CD8-positive, alpha-beta memory T cell (primary cell): ENCODE results near the gene SMAD9. TPM values are rescaled to one million over a fixed set of nuclear protein-coding genes. Genes with fewer than 3 reads are reported as not detected.

Experiments
- CTCF ChIA-PET: fragments of 350-600 bp; sonication (Branson Sonifier 250); formaldehyde crosslinking; loops from one replicate; lab custom pipeline; 2021; ENCODE audit warnings: antibody characterized with exemption; lab: Charles Lee
- POLR2A ChIA-PET: fragments of 350-600 bp; sonication (Branson Sonifier 250); formaldehyde crosslinking; loops from one replicate; lab custom pipeline; 2021; ENCODE audit warnings: antibody characterized with exemption; lab: Charles Lee
- DNase-seq, 5 donors: peaks; one replicate each; pipeline versions ENCODE4 v3.0.0 to v3.0.0-alpha.2; 2020 to 2022; ENCODE audit warnings: mixed read lengths in 1 of 5
- H3K27ac ChIP-seq: one replicate; pipeline ENCODE4 v1.7.0; 2013; ENCODE audit warnings: low read depth, mild to moderate bottlenecking, low read length, moderate library complexity
- H3K27me3 ChIP-seq: 2 replicates; pipeline ENCODE4 v1.7.0; 2013; ENCODE audit warnings: low read length, mild to moderate bottlenecking; ENCODE audit not compliant: insufficient read depth, poor library complexity, severe bottlenecking
- H3K36me3 ChIP-seq: 2 replicates; pipeline ENCODE4 v1.7.0; 2013; ENCODE audit warnings: mild to moderate bottlenecking, low read length, moderate library complexity; ENCODE audit not compliant: insufficient read depth
- H3K4me1 ChIP-seq: 2 replicates; pipeline ENCODE4 v1.7.0; 2013; ENCODE audit warnings: mild to moderate bottlenecking, low read length, moderate library complexity; ENCODE audit not compliant: insufficient read depth
- H3K4me3 ChIP-seq: 2 replicates; pipeline ENCODE4 v1.7.0; 2013; ENCODE audit warnings: mild to moderate bottlenecking, low read length
- H3K9me3 ChIP-seq: 2 replicates; pipeline ENCODE4 v1.7.0; 2013; ENCODE audit warnings: mild to moderate bottlenecking, low read length
- H3K27ac Mint-ChIP-seq, 8 donors: one replicate each; pipeline ENCODE4 v1.8.0; 2020 to 2021; ENCODE audit warnings: mixed read lengths in 8 of 8, mild to moderate bottlenecking in 6 of 8, inconsistent platforms in 3 of 8, moderate library complexity in 3 of 8
- H3K27me3 Mint-ChIP-seq, 2 donors: one replicate each; pipeline ENCODE4 v1.8.0; 2020 to 2021; ENCODE audit warnings: mixed read lengths in 2 of 2, mild to moderate bottlenecking in 1 of 2, moderate library complexity in 1 of 2
- H3K36me3 Mint-ChIP-seq, 3 donors: one replicate each; pipeline ENCODE4 v1.8.0; 2020 to 2021; ENCODE audit warnings: mixed read lengths in 3 of 3, inconsistent platforms in 1 of 3, mild to moderate bottlenecking in 1 of 3
- H3K4me1 Mint-ChIP-seq, 3 donors: one replicate each; pipeline ENCODE4 v1.8.0; 2020 to 2021; ENCODE audit warnings: mixed read lengths in 3 of 3, inconsistent platforms in 1 of 3, mild to moderate bottlenecking in 1 of 3
- H3K4me3 Mint-ChIP-seq, 7 donors: one replicate each; pipeline ENCODE4 v1.8.0; 2020 to 2021; ENCODE audit warnings: mixed read lengths in 7 of 7, mild to moderate bottlenecking in 6 of 7, moderate library complexity in 4 of 7, inconsistent platforms in 2 of 7
- H3K9me3 Mint-ChIP-seq, 5 donors: one replicate each; pipeline ENCODE4 v1.8.0; 2020 to 2022; ENCODE audit warnings: mixed read lengths in 5 of 5, mild to moderate bottlenecking in 3 of 5, moderate library complexity in 2 of 5, inconsistent platforms in 1 of 5
- polyA plus RNA-seq: library from polyadenylated mRNA; unstranded; fragments of 300-500 nt; fragmentation: Illumina TruSeq; gene quantifications from one replicate; pipeline ENCODE4 v1.2.3, GENCODE V29; 2021
- total RNA-seq, 2 experiments: library from RNA; stranded (reverse); gene quantifications; one replicate each; pipeline ENCODE4 v1.2.3, GENCODE V29; 2021

SMAD9 gene
- total and polyA plus RNA-seq, 3 experiments from 2014 or later: not detected

DNA sequence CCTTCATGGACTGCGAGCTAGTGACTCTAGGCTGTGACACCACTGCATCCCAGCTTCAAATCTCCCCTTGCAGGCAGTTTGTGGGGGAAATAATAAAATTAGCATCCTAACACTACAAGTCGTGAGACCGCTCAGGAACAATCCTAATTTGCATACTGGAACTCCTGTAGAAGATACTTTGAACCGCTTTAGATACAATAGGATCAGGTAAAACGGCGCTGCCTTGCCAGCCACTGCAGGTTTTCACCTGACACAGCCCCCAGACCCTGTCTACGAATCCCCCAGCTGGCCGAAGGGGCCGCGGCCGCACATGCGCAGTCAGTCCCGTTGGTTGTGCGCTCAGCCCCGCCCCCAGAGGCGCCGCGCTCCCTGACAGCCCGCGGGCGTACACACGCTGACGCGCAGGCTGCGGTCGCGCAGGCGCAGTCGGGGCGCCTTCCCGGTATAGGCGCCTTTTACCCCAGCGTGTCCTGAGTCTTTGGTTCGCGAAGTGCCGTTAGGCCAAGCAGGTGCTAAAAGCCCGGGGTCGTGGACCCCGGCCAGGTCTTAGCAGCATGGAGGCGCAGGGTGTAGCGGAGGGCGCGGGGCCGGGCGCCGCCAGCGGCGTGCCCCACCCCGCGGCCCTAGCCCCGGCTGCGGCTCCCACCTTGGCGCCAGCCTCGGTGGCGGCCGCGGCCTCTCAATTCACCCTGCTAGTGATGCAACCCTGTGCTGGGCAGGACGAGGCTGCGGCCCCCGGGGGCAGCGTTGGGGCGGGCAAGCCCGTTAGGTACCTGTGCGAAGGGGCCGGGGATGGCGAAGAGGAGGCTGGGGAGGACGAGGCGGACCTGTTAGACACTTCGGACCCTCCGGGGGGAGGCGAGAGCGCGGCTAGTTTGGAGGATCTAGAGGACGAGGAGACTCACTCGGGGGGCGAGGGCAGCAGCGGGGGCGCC is 101.0 kb downstream of the SMAD9 start, which contains the start of gene RFXAP:
RFXAP (plus strand) TSS at position 419 of the 935 bp plus-strand sequence; CDS start at position 555, 136 bp downstream.
- Mint-ChIP-seq H3K36me3 (peaks cover 0 to 14% (median 0%) of the 10 kb centered on the region in 3 donors), H3K4me1 (peaks cover 47 to 57% (median 56%) of the 10 kb centered on the region in 3 donors)
- CTCF ChIA-PET: interaction anchor here (1.0 kb wide), 1 partner anchor 8 kb away, joined by 4 read pairs; no protein-coding TSS in a partner anchor

DNA sequence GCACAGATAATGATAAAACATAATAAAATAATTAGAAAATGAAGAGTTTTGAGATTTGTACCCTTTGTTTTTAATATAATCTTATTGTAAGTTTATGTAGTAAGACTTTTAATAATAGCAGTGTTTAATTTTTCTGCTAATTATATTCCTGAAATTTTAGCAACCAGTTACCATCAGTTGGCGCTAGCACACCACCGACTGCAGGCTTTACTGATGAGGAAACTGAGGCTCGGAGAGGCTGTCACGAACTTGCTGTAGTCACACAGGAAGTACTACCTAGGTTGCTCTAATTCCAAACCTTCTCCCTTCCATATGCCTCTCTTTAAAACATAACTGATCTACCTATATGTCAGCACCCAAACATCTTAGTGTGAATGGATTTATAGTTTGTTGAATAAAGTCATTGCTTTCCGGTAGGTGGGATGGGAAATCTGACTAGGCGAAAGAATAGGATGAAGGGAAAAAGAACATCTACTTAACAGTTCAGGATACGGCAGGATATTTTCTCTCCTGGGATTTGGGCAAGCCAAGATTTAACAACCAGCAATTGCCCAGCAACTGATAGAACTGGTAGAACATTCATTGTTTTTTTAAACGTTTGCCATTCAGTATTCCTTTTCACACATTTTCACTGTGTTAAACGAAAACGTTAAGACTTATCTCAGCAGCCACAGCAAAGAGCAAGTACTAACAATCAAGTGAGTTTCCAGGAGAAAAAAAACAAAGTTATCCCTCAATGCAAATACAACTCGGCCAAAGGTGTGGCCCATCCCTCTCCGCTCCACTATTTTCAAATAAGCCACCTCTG is 101.8 kb downstream of the SMAD9 start:
- peak overlapping the region; percentile 83 to 97 (median 94) for H3K27ac Mint-ChIP-seq
- H3K36me3 Mint-ChIP-seq: peaks cover 0 to 13% (median 0%) of the 10 kb centered on the region in 3 donors
- H3K4me1 Mint-ChIP-seq: peaks cover 39 to 48% (median 48%) of the 10 kb centered on the region in 3 donors
- DNase-seq: no peak
- no peaks in the 10 kb centered on the region for H3K9me3 Mint-ChIP-seq
- peaks cover 4 to 13% of the 10 kb centered on the region in 2 donors for H3K27me3 Mint-ChIP-seq
- H3K4me3 Mint-ChIP-seq: peak overlapping the region; percentile 81 to 98 (median 95)
- peak overlapping the region; percentile 97 for H3K4me3 ChIP-seq
- CTCF ChIA-PET: interaction anchor here (1.0 kb wide), 1 partner anchor 9 kb away, joined by 4 read pairs; no protein-coding TSS in a partner anchor
- POLR2A ChIA-PET: interaction anchor here (1.0 kb wide), 1 partner anchor 182 kb away, joined by 3 read pairs; the partner anchor contains the start of gene EXOSC8
- H3K27me3 ChIP-seq: peaks cover 3% of the 10 kb centered on the region
- no peaks in the 10 kb centered on the region for H3K36me3 ChIP-seq
- H3K9me3 ChIP-seq: no peaks in the 10 kb centered on the region
- H3K27ac ChIP-seq: peak overlapping the region; percentile 81
- H3K4me1 ChIP-seq: peaks cover 23% of the 10 kb centered on the region

More for the DNA sequence above, 101.0 kb downstream of the SMAD9 start, which contains the start of gene RFXAP:
- Mint-ChIP-seq H3K27ac (peak within 1 kb of the TSS; percentile 83 to 99 (median 94)), H3K27me3 (peaks cover 0 to 10% of the 10 kb centered on the region in 2 donors), H3K9me3 (no peaks in the 10 kb centered on the region), H3K4me3 (peak within 1 kb of the TSS; percentile 81 to 98 (median 95))
- peak; percentile 88 to 93 (median 90) for DNase-seq
- Histone ChIP-seq H3K4me3 (peak within 1 kb of the TSS; percentile 97), H3K27ac (peak within 1 kb of the TSS; percentile 81), H3K27me3 (no peaks in the 10 kb centered on the region), H3K9me3 (no peaks in the 10 kb centered on the region), H3K4me1 (peaks cover 28% of the 10 kb centered on the region), H3K36me3 (no peaks in the 10 kb centered on the region)
- POLR2A ChIA-PET: interaction anchor here (1.0 kb wide), 1 partner anchor 181 kb away, joined by 3 read pairs; the partner anchor contains the start of gene EXOSC8

- ChIA-PET POLR2A (no interaction called here), CTCF (no interaction called here)
- no peak for DNase-seq
- no peaks in the 10 kb centered on the region for H3K9me3 Mint-ChIP-seq
- H3K4me3 ChIP-seq: no peak overlapping the region
- no peaks in the 10 kb centered on the region for H3K36me3 ChIP-seq
- H3K27me3 ChIP-seq: peaks cover 3% of the 10 kb centered on the region
- peaks cover 15 to 17% (median 16%) of the 10 kb centered on the region in 3 donors for H3K4me1 Mint-ChIP-seq
- H3K36me3 Mint-ChIP-seq: peaks cover 0 to 11% (median 0%) of the 10 kb centered on the region in 3 donors
- peaks cover 2% of the 10 kb centered on the region for H3K4me1 ChIP-seq
- H3K27ac ChIP-seq: no peak overlapping the region
- H3K9me3 ChIP-seq: no peaks in the 10 kb centered on the region
- H3K4me3 Mint-ChIP-seq: peak overlapping the region in 1 of 7 donors; percentile 60
- peaks cover 17 to 28% of the 10 kb centered on the region in 2 donors for H3K27me3 Mint-ChIP-seq
- peak overlapping the region in 1 of 8 donors; percentile 25 for H3K27ac Mint-ChIP-seq
Observed at GRCh38 chr13:36815062-36815461, 105.0 kb downstream of the SMAD9 start.

- POLR2A ChIA-PET: no interaction called here
- Histone ChIP-seq H3K27me3 (peaks cover 3% of the 10 kb centered on the region), H3K27ac (no peak overlapping the region), H3K36me3 (no peaks in the 10 kb centered on the region), H3K9me3 (no peaks in the 10 kb centered on the region), H3K4me1 (no peaks in the 10 kb centered on the region), H3K4me3 (no peak overlapping the region)
- Mint-ChIP-seq H3K9me3 (no peaks in the 10 kb centered on the region), H3K4me1 (peaks cover 9 to 11% (median 10%) of the 10 kb centered on the region in 3 donors), H3K27me3 (peaks cover 18 to 31% of the 10 kb centered on the region in 2 donors), H3K36me3 (peaks cover 0 to 5% (median 0%) of the 10 kb centered on the region in 3 donors), H3K27ac (no peak overlapping the region), H3K4me3 (no peak overlapping the region)
- no peak for DNase-seq
- CTCF ChIA-PET: no interaction called here
Observed at GRCh38 chr13:36814465-36814864, 105.6 kb downstream of the SMAD9 start.

DNA sequence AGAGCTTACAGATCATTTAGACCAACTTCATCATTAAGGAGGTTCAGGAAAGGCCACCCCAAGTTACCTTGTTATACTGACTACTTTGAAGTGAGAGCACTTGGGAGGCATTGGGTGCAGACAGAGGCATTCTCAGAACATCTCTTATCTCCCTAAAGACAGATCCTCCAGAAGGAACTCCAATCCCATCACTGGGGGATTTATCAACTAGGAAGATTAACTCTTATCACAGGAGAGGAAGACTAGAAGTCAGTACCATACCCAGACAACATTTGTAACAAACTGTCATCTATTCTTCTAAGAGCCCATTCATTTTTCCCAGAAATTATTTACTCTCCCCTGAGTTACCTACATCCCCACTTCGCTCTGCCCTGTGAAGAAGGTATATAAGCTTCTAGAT is 106.8 kb downstream of the SMAD9 start:
- Mint-ChIP-seq H3K9me3 (no peaks in the 10 kb centered on the region), H3K36me3 (no peaks in the 10 kb centered on the region), H3K27me3 (peaks cover 18 to 36% of the 10 kb centered on the region in 2 donors), H3K4me3 (no peak overlapping the region), H3K4me1 (peaks cover under 1 to 3% (median 2%) of the 10 kb centered on the region in 3 donors), H3K27ac (no peak overlapping the region)
- no peak for DNase-seq
- CTCF ChIA-PET: interaction anchor here (1.2 kb wide), 1 partner anchor 37 kb away, joined by 3 read pairs; no protein-coding TSS in a partner anchor
- Histone ChIP-seq H3K9me3 (no peaks in the 10 kb centered on the region), H3K4me1 (no peaks in the 10 kb centered on the region), H3K27me3 (peaks cover 3% of the 10 kb centered on the region), H3K27ac (no peak overlapping the region), H3K36me3 (no peaks in the 10 kb centered on the region), H3K4me3 (no peak overlapping the region)
- POLR2A ChIA-PET: no interaction called here

DNA sequence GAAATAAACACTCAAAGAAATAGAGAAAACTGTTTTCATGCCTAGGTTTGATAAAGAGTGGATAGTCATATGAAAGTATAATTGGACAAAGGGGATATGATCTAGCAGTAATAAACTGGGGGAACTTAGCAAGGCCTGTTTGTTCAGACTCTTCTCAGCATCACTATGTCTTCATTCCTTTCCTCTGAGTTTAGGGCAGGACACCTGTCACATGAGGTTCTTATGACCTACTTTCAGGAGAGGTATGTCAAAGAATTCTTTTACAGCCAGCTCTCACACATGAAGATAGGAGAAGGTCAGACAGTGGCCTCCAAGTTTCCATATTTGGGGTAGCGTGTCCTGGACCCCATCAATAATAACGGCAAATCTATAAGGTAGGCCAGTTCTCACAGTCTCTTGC is 112.4 kb downstream of the SMAD9 start:
- H3K27me3 ChIP-seq: no peaks in the 10 kb centered on the region
- H3K27me3 Mint-ChIP-seq: peaks cover 8 to 69% of the 10 kb centered on the region in 2 donors
- H3K4me3 ChIP-seq: no peak overlapping the region
- H3K36me3 Mint-ChIP-seq: no peaks in the 10 kb centered on the region
- no peaks in the 10 kb centered on the region for H3K36me3 ChIP-seq
- no peak overlapping the region for H3K4me3 Mint-ChIP-seq
- no peaks in the 10 kb centered on the region for H3K4me1 Mint-ChIP-seq
- no peaks in the 10 kb centered on the region for H3K4me1 ChIP-seq
- no peaks in the 10 kb centered on the region for H3K9me3 Mint-ChIP-seq
- no peak for DNase-seq
- H3K27ac Mint-ChIP-seq: no peak overlapping the region
- ChIA-PET CTCF (no interaction called here), POLR2A (no interaction called here)
- no peaks in the 10 kb centered on the region for H3K9me3 ChIP-seq
- no peak overlapping the region for H3K27ac ChIP-seq

DNA sequence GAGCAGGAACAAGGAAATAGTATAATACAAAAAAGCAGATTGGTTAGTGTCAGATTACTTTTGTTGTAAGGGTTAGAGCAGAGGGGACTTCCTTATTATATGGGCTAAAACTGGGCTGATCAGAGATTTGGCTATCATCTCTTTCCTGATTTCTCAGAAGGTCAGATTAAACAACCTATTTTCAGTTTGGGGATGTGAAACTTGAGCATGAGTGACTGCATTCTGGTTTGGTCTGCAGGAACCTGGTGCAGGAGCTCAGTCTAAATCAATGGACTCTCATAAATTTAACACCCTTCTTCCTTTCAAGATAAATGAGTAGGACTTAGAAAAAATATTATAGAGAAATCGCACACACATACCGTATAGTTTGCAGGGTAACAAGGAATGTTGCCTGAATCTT is 113.9 kb downstream of the SMAD9 start:
- no peak overlapping the region for H3K27ac ChIP-seq
- POLR2A ChIA-PET: no interaction called here

More for the DNA sequence above, 113.9 kb downstream of the SMAD9 start:
- no peak for DNase-seq
- H3K4me1 Mint-ChIP-seq: no peaks in the 10 kb centered on the region
- no peaks in the 10 kb centered on the region for H3K36me3 Mint-ChIP-seq
- Histone ChIP-seq H3K9me3 (no peaks in the 10 kb centered on the region), H3K4me1 (no peaks in the 10 kb centered on the region), H3K4me3 (no peak overlapping the region), H3K27me3 (no peaks in the 10 kb centered on the region), H3K36me3 (no peaks in the 10 kb centered on the region)
- CTCF ChIA-PET: no interaction called here
- H3K27ac Mint-ChIP-seq: no peak overlapping the region
- no peak overlapping the region for H3K4me3 Mint-ChIP-seq
- H3K27me3 Mint-ChIP-seq: peaks cover 9 to 63% of the 10 kb centered on the region in 2 donors
- no peaks in the 10 kb centered on the region for H3K9me3 Mint-ChIP-seq
